ENCODE results near the gene SH3BP2.
A peak's percentile ranks its signal among the peaks of the same experiment; 100 is the strongest.
"Not testable (repeated sequence)": the region's sequence is repeated elsewhere in the genome, so short reads cannot be mapped to it uniquely, and the experiment has no call there.

Gene SH3BP2

GRCh38 chr4:2762486-2763370, 30.2 kb upstream of the SH3BP2 start:
- DNase-seq (ENCODE audit: extremely low read depth in 1 of 2, low read depth in 1 of 2) = not testable (repeated sequence)

- DNase-seq (ENCODE audit: extremely low read depth in 1 of 2, low read depth in 1 of 2) = no peak
Observed at GRCh38 chr4:2763511-2763967, 29.3 kb upstream of the SH3BP2 start.

- DNase-seq (ENCODE audit: extremely low read depth in 1 of 2, low read depth in 1 of 2) = no peak
Observed at GRCh38 chr4:2765832-2766526, 26.9 kb upstream of the SH3BP2 start.

- no peak for DNase-seq (ENCODE audit: extremely low read depth in 1 of 2, low read depth in 1 of 2)
Observed at GRCh38 chr4:2767046-2767704, 25.7 kb upstream of the SH3BP2 start.

GRCh38 chr4:2767705-2768074, 25.2 kb upstream of the SH3BP2 start:
- no peak for DNase-seq (ENCODE audit: extremely low read depth in 1 of 2, low read depth in 1 of 2)

- DNase-seq (ENCODE audit: extremely low read depth in 1 of 2, low read depth in 1 of 2) = no peak
Observed at GRCh38 chr4:2768124-2768523, 24.8 kb upstream of the SH3BP2 start.

- DNase-seq (ENCODE audit: extremely low read depth in 1 of 2, low read depth in 1 of 2) = no peak
Observed at GRCh38 chr4:2768921-2769336, 24.0 kb upstream of the SH3BP2 start.

GRCh38 chr4:2771264-2771663, 21.6 kb upstream of the SH3BP2 start:
- DNase-seq (ENCODE audit: extremely low read depth in 1 of 2, low read depth in 1 of 2) = no peak

- not testable (repeated sequence) for DNase-seq (ENCODE audit: extremely low read depth in 1 of 2, low read depth in 1 of 2)
Observed at GRCh38 chr4:2780643-2781042, 12.2 kb upstream of the SH3BP2 start.

- DNase-seq (ENCODE audit: extremely low read depth in 1 of 2, low read depth in 1 of 2) = no peak
Observed at GRCh38 chr4:2781911-2782310, 11.0 kb upstream of the SH3BP2 start.

- DNase-seq (ENCODE audit: extremely low read depth in 1 of 2, low read depth in 1 of 2) = no peak
Observed at GRCh38 chr4:2783790-2784189, 9.1 kb upstream of the SH3BP2 start.

GRCh38 chr4:2785613-2786012, 7.3 kb upstream of the SH3BP2 start:
- peak in 1 of 2 donors; percentile 34 for DNase-seq (ENCODE audit: extremely low read depth in 1 of 2, low read depth in 1 of 2)

GRCh38 chr4:2786152-2786671, 6.7 kb upstream of the SH3BP2 start:
- DNase-seq (ENCODE audit: extremely low read depth in 1 of 2, low read depth in 1 of 2) = peak in 1 of 2 donors; percentile 68

- no peak for DNase-seq (ENCODE audit: extremely low read depth in 1 of 2, low read depth in 1 of 2)
Observed at GRCh38 chr4:2786794-2787229, 6.1 kb upstream of the SH3BP2 start.

GRCh38 chr4:2787230-2788100, 5.4 kb upstream of the SH3BP2 start:
- DNase-seq (ENCODE audit: extremely low read depth in 1 of 2, low read depth in 1 of 2) = peak in 1 of 2 donors; percentile 39

- DNase-seq (ENCODE audit: extremely low read depth in 1 of 2, low read depth in 1 of 2) = no peak
Observed at GRCh38 chr4:2788101-2788500, 4.8 kb upstream of the SH3BP2 start.

GRCh38 chr4:2788532-2789103, 4.3 kb upstream of the SH3BP2 start:
- DNase-seq (ENCODE audit: extremely low read depth in 1 of 2, low read depth in 1 of 2) = no peak

GRCh38 chr4:2789351-2789750, 3.5 kb upstream of the SH3BP2 start:
- no peak for DNase-seq (ENCODE audit: extremely low read depth in 1 of 2, low read depth in 1 of 2)

GRCh38 chr4:2789793-2790582, 2.9 kb upstream of the SH3BP2 start:
- DNase-seq (ENCODE audit: extremely low read depth in 1 of 2, low read depth in 1 of 2) = no peak

Measured in stimulated activated CD8-positive, alpha-beta memory T cell treated with anti-CD3 and anti-CD28 coated beads, Interleukin-7, amount 100 ng/mL, for 48 hours (primary cell).